ENCODE data around the gene PANK3. TPM values are rescaled to one million over a fixed set of nuclear protein-coding genes. Genes with fewer than 3 reads are reported as not detected.
"Not testable (repeated sequence)": the region's sequence is repeated elsewhere in the genome, so short reads cannot be mapped to it uniquely, and the experiment has no call there.

The PANK3 gene
- total RNA-seq, 1 donor from 2014 or later: 55.1 TPM

- DNase-seq (ENCODE audit: low spot score): not testable (repeated sequence)
These were observed 17.0 kb upstream of the PANK3 start for GRCh38 chr5:168596122-168596521.

- no peak for DNase-seq (ENCODE audit: low spot score)
These were observed 12.8 kb upstream of the PANK3 start for GRCh38 chr5:168592014-168592368.

GRCh38 chr5:168591302-168592013 lies 12.3 kb upstream of the PANK3 start:
- DNase-seq (ENCODE audit: low spot score): no peak

- DNase-seq (ENCODE audit: low spot score): no peak
These were observed 11.5 kb upstream of the PANK3 start for GRCh38 chr5:168590666-168591065.

GRCh38 chr5:168587987-168588386 lies 8.8 kb upstream of the PANK3 start:
- no peak for DNase-seq (ENCODE audit: low spot score)

- no peak for DNase-seq (ENCODE audit: low spot score)
These were observed 6.1 kb upstream of the PANK3 start for GRCh38 chr5:168585119-168585856.

- DNase-seq (ENCODE audit: low spot score): no peak
These were observed 4.7 kb upstream of the PANK3 start for GRCh38 chr5:168583742-168584482.

GRCh38 chr5:168580814-168581469 lies 1.8 kb upstream of the PANK3 start:
- not testable (repeated sequence) for DNase-seq (ENCODE audit: low spot score)

GRCh38 chr5:168580227-168580508 lies 1.0 kb upstream of the PANK3 start:
- no peak for DNase-seq (ENCODE audit: low spot score)

- peak; percentile 99 for DNase-seq (ENCODE audit: low spot score)
These were observed 489 bp upstream of the PANK3 start for GRCh38 chr5:168579488-168580226.

- no peak for DNase-seq (ENCODE audit: low spot score)
These were observed 1.2 kb downstream of the PANK3 start for GRCh38 chr5:168578006-168578405.

GRCh38 chr5:168575391-168576372 lies 3.5 kb downstream of the PANK3 start:
- no peak for DNase-seq (ENCODE audit: low spot score)

GRCh38 chr5:168574156-168574555 lies 5.0 kb downstream of the PANK3 start:
- not testable (repeated sequence) for DNase-seq (ENCODE audit: low spot score)

GRCh38 chr5:168573663-168574062 lies 5.5 kb downstream of the PANK3 start:
- DNase-seq (ENCODE audit: low spot score): not testable (repeated sequence)

- DNase-seq (ENCODE audit: low spot score): no peak
These were observed 8.5 kb downstream of the PANK3 start for GRCh38 chr5:168570490-168571328.

GRCh38 chr5:168568738-168569137 lies 10.4 kb downstream of the PANK3 start:
- DNase-seq (ENCODE audit: low spot score): no peak

- no peak for DNase-seq (ENCODE audit: low spot score)
These were observed 15.2 kb downstream of the PANK3 start for GRCh38 chr5:168563959-168564358.

GRCh38 chr5:168562279-168562678 lies 16.9 kb downstream of the PANK3 start:
- no peak for DNase-seq (ENCODE audit: low spot score)

- no peak for DNase-seq (ENCODE audit: low spot score)
These were observed 21.8 kb downstream of the PANK3 start for GRCh38 chr5:168557389-168557788.

Measured in mesenteric fat pad (tissue), 1 donor.